Colonic mucosa (tissue), 4 donors: ENCODE measurements around the gene KIF21B. TPM values are rescaled to one million over a fixed set of nuclear protein-coding genes. Genes with fewer than 3 reads are reported as not detected.

Source experiments
- DNase-seq: peaks from one replicate; pipeline ENCODE4 v3.0.0-alpha.2; 2020
- H3K27ac ChIP-seq: fragments of 200-600 bp; one replicate; pipeline ENCODE4 v1.8.0; 2021
- H3K27me3 ChIP-seq: fragments of 200-600 bp; one replicate; pipeline ENCODE4 v1.8.0; 2021
- H3K36me3 ChIP-seq: fragments of 200-600 bp; one replicate; pipeline ENCODE4 v1.8.0; 2021
- H3K4me1 ChIP-seq: fragments of 200-600 bp; one replicate; pipeline ENCODE4 v1.8.0; 2021; ENCODE audit warnings: mild to moderate bottlenecking
- H3K4me3 ChIP-seq: fragments of 200-600 bp; one replicate; pipeline ENCODE4 v1.8.0; 2021
- H3K9ac ChIP-seq, 2 donors: one replicate each; pipeline ENCODE4 v1.7.0; 2013; ENCODE audit warnings: control low read depth in 2 of 2, low read depth in 2 of 2, low read length in 2 of 2
- H3K9me3 ChIP-seq: fragments of 200-600 bp; one replicate; pipeline ENCODE4 v1.8.0; 2021
- intact Hi-C: fragments of 100-400 bp; cut with DNase I; formaldehyde crosslinking; loops from one replicate; pipeline ENCODE4 v1.14.1; 2022
- total RNA-seq, 2 donors: library from RNA; stranded (reverse); fragmentation: NEBNext Ultra II Directional in 1 of 2; extraction: Animal tissue kit (Norgen Biotek cat#: 25700) in 1 of 2; gene quantifications; one replicate each; pipeline ENCODE4 v1.2.1, GENCODE V29; 2021
- TF ChIP-seq, protein P1 (sequence below): fragments of 200-600 bp; IDR thresholded peaks from one replicate; pipeline ENCODE4 v1.8.0; 2022; ENCODE audit warnings: antibody characterized with exemption, mild to moderate bottlenecking
- donor health status: healthy.
- donor health status: DM: no; HTN: no; CAD: no.
- donor health status: DM: no; HTN: no; CAD: no.

Gene KIF21B
- total RNA-seq, 2 donors from 2014 or later = 3.1 to 10.4 TPM

DNA sequence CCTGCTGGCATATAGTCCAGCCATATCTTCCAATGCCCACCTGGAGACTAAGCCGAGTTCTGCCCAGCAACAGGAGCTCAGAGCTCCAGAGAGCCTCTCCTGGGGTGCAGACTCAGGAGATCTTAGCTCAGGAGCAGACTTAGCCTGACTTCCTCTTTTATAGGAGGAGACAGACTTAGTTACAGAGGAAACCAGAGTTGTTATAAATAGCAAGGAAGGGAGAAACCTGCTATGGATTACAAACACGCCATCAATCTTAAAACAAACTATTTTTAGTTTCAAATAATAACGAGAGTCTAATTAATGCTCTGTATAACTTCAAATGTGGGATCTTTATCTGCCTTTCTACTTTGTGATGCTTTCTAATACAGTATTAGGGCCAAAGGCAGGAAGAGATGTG is 3.3 kb upstream of the KIF21B start:
- H3K27ac ChIP-seq = no peak overlapping the region
- H3K4me1 ChIP-seq = peaks cover 12% of the 10 kb centered on the region
- no peaks in the 10 kb centered on the region for H3K36me3 ChIP-seq
- intact Hi-C loops = no loop called here
- H3K9ac ChIP-seq = no peak overlapping the region
- TF ChIP-seq, protein P1, sequence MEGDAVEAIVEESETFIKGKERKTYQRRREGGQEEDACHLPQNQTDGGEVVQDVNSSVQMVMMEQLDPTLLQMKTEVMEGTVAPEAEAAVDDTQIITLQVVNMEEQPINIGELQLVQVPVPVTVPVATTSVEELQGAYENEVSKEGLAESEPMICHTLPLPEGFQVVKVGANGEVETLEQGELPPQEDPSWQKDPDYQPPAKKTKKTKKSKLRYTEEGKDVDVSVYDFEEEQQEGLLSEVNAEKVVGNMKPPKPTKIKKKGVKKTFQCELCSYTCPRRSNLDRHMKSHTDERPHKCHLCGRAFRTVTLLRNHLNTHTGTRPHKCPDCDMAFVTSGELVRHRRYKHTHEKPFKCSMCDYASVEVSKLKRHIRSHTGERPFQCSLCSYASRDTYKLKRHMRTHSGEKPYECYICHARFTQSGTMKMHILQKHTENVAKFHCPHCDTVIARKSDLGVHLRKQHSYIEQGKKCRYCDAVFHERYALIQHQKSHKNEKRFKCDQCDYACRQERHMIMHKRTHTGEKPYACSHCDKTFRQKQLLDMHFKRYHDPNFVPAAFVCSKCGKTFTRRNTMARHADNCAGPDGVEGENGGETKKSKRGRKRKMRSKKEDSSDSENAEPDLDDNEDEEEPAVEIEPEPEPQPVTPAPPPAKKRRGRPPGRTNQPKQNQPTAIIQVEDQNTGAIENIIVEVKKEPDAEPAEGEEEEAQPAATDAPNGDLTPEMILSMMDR = no peak
- no peaks in the 10 kb centered on the region for H3K9me3 ChIP-seq
- no peak overlapping the region for H3K4me3 ChIP-seq
- no peaks in the 10 kb centered on the region for H3K27me3 ChIP-seq
- DNase-seq = no peak

DNA sequence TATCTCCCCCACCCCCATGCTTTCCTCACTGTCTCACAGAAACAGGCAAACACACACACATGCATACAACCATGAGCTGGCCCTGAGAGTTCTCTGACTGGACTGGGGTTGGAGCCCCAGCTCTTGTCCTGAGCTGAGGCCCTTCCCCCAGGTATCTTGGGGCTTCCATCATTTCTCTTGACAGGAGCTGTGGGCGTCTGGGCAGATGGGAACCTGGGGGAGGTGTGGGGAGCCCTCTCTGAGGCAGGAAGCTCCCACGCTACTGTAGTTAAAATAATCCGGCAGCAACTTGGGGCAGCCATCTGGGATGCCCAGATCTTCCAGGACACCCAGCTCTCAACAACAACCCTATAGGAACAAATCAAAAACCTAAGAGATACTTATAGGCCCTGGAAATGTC is 2.7 kb upstream of the KIF21B start:
- TF ChIP-seq, protein P1 = no peak
- Histone ChIP-seq H3K4me1 (peaks cover 12% of the 10 kb centered on the region), H3K36me3 (no peaks in the 10 kb centered on the region), H3K9ac (no peak overlapping the region), H3K4me3 (no peak overlapping the region), H3K27ac (no peak overlapping the region), H3K9me3 (no peaks in the 10 kb centered on the region), H3K27me3 (no peaks in the 10 kb centered on the region)
- DNase-seq = no peak
- intact Hi-C loops = no loop called here

DNA sequence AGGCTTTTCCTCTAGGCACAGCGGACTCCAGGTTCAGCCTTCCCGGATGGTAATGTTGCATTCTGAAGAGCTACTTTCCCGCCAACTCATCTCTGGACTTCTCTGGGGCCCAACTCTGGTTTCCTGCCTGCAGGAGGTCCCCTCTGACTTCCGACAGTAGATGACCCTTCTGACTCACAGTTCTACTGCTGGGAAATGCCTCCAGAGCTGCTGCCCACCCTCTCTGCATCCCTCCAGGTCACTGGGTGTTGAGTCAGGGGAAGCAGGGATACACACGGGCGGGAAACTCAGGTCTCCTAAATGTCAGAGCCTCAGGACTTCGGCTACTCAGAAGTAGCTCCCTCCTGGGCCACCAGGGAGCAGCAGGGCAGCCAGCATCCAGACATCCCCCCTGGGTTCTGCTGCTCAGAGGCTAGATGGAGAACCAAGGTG is 2.1 kb upstream of the KIF21B start:
- Histone ChIP-seq H3K9me3 (no peaks in the 10 kb centered on the region), H3K36me3 (no peaks in the 10 kb centered on the region), H3K4me3 (no peak overlapping the region), H3K9ac (no peak overlapping the region), H3K27me3 (no peaks in the 10 kb centered on the region), H3K4me1 (peaks cover 12% of the 10 kb centered on the region), H3K27ac (no peak overlapping the region)
- TF ChIP-seq, protein P1 = no peak
- DNase-seq = no peak
- intact Hi-C loops = no loop called here

DNA sequence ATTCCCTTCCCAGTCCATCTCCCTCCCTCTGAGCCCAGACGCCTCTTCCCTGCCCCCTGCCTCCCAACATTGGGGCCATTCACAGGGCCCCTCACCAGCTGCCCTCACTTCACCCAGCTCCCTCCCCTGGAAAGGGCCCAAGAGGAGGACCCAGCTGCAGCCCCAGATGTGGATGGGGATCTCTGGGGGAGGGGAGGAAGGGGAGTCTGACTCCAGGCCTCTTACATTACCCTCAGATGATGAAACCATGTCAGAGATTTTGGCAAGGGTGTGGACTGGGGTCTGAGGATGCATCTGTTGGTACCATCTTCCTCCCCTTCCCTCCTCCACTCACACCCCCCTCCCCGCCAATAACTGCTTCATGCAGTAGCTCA is 1.1 kb upstream of the KIF21B start:
- no peak overlapping the region for H3K4me3 ChIP-seq
- no peaks in the 10 kb centered on the region for H3K9me3 ChIP-seq
- no peak overlapping the region for H3K27ac ChIP-seq
- no peaks in the 10 kb centered on the region for H3K27me3 ChIP-seq
- intact Hi-C loops = no loop called here
- TF ChIP-seq, protein P1 = no peak
- H3K36me3 ChIP-seq = no peaks in the 10 kb centered on the region
- no peak for DNase-seq
- H3K4me1 ChIP-seq = peaks cover 18% of the 10 kb centered on the region
- H3K9ac ChIP-seq = no peak overlapping the region

DNA sequence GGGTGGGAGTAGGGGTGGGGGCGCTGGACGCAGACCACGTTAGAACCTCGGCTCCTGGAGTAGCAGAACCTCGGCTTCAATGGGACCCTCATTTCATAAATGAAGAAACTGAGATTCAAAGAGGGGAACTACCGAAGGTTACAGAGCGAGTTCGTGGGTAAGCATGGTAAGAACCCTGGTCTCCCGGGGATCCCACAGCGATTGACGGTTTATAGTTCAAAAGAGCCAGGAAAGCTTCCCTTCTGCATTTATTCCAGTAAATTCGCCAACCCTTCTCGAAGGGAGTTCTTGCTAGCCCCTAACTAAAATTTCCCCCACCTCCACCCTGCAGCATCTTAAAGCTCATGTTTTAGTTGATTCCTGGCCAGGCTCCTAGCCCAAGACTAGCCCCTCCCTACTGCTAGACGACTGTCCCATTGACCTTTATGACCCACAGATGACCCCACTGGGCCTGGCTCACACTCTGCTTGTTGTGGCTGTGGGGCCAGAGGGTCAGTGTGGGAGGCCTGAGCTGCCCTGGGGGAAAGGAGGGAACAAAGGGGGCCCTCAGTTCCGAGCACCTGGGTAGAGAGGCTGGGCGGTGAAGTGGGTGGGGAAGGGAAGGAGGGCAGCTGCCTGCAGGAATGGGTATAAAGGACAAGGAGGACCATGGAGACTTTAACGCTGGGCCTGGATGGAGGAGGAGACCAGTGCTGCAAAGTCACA is 558 bp upstream of the KIF21B start:
- H3K4me1 ChIP-seq = peaks cover 21% of the 10 kb centered on the region
- H3K9ac ChIP-seq = no peak overlapping the region
- no peaks in the 10 kb centered on the region for H3K9me3 ChIP-seq
- TF ChIP-seq, protein P1 = no peak
- H3K27me3 ChIP-seq = no peaks in the 10 kb centered on the region
- H3K36me3 ChIP-seq = no peaks in the 10 kb centered on the region
- no peak for DNase-seq
- H3K4me3 ChIP-seq = no peak overlapping the region
- no peak overlapping the region for H3K27ac ChIP-seq
- intact Hi-C loops = no loop called here
